ENCODE measurements around the gene CDK19. TPM values are rescaled to one million over a fixed set of nuclear protein-coding genes. Genes with fewer than 3 reads are reported as not detected.

The CDK19 gene
- total and polyA plus RNA-seq, 10 of the 15 experiments (the other 5 are each of a cell fraction or from before 2014, with no cell fraction given): 4.6 to 21.4 (median 12.4) TPM

DNA sequence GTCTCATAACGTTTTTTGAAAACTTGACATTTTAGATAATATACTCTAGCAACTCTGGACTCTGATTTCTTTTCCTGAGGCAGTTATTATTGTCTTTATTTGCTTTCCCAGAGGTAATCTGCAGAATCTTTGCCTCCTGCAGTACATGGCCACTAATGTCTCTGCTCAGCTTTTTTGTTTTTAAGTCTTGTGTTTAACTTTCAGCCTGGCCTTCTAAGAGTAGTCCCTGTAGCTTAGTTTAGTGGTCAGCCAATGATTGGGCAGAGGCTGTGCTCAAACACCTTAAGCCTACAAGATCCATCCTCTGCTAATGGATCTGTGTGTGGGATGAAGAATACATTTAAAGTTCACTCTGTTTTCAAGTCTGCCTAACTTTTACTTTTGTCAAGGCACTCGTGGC, 241.7 kb downstream of the CDK19 start:
- no peak overlapping the region for H3K4me2 ChIP-seq (ENCODE audit: control insufficient read depth, insufficient read depth)
- ATAC-seq (no peak), FAIRE-seq (no peak), DNase-seq (ENCODE audit: low read depth, low spot score) (no peak)
- H3K4me3 ChIP-seq: no peak overlapping the region
- no peaks in the 10 kb centered on the region for H3K4me1 ChIP-seq (ENCODE audit: control insufficient read depth, insufficient read depth, low read length)
- TF ChIP-seq SRF (IDR thresholded peaks at IDR 0.05; ENCODE audit: low read depth in 2 of 2, low read length in 2 of 2) (no peak), TARDBP (IDR thresholded peaks at IDR 0.05; ENCODE audit: borderline replicate concordance) (no peak), PAX5 (IDR thresholded peaks at IDR 0.05; ENCODE audit: borderline replicate concordance, low read depth, low read length) (no peak), BMI1 (IDR thresholded peaks at IDR 0.05; ENCODE audit: borderline replicate concordance) (no peak), MTA2 (IDR thresholded peaks at IDR 0.05; ENCODE audit: low read depth) (no peak), SMC3 (IDR thresholded peaks at IDR 0.05; ENCODE audit: borderline replicate concordance, low read length) (no peak), STAT1 (conservative IDR thresholded peaks at IDR 0.05) (no peak), ZNF687 (IDR thresholded peaks at IDR 0.05) (no peak), HDAC2 (IDR thresholded peaks at IDR 0.05) (no peak), STAT3 (IDR thresholded peaks at IDR 0.05; ENCODE audit: low read depth, low read length) (no peak), SMAD5 (IDR thresholded peaks at IDR 0.05; ENCODE audit: low read depth) (no peak), CBX5 (IDR thresholded peaks at IDR 0.05; ENCODE audit: low read depth) (no peak)
- TF ChIP-seq, protein P1, sequence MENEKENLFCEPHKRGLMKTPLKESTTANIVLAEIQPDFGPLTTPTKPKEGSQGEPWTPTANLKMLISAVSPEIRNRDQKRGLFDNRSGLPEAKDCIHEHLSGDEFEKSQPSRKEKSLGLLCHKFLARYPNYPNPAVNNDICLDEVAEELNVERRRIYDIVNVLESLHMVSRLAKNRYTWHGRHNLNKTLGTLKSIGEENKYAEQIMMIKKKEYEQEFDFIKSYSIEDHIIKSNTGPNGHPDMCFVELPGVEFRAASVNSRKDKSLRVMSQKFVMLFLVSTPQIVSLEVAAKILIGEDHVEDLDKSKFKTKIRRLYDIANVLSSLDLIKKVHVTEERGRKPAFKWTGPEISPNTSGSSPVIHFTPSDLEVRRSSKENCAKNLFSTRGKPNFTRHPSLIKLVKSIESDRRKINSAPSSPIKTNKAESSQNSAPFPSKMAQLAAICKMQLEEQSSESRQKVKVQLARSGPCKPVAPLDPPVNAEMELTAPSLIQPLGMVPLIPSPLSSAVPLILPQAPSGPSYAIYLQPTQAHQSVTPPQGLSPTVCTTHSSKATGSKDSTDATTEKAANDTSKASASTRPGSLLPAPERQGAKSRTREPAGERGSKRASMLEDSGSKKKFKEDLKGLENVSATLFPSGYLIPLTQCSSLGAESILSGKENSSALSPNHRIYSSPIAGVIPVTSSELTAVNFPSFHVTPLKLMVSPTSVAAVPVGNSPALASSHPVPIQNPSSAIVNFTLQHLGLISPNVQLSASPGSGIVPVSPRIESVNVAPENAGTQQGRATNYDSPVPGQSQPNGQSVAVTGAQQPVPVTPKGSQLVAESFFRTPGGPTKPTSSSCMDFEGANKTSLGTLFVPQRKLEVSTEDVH (IDR thresholded peaks at IDR 0.05; ENCODE audit: low read depth, partially characterized antibody): no peak
- TF ChIP-seq, protein P2, sequence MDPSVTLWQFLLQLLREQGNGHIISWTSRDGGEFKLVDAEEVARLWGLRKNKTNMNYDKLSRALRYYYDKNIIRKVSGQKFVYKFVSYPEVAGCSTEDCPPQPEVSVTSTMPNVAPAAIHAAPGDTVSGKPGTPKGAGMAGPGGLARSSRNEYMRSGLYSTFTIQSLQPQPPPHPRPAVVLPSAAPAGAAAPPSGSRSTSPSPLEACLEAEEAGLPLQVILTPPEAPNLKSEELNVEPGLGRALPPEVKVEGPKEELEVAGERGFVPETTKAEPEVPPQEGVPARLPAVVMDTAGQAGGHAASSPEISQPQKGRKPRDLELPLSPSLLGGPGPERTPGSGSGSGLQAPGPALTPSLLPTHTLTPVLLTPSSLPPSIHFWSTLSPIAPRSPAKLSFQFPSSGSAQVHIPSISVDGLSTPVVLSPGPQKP (IDR thresholded peaks at IDR 0.05; ENCODE audit: low read depth, low read length): no peak
- in situ Hi-C loops (cut with MboI) (no loop called here), intact Hi-C loops (cut with micrococcal nuclease; ENCODE audit: unreplicated experiment) (no loop called here)
- no peak overlapping the region for H2AFZ ChIP-seq (ENCODE audit: control insufficient read depth, low read depth, low read length)
- H3K27me3 ChIP-seq (replicated peaks in 1 of 2; ENCODE audit: control insufficient read depth in 2 of 2, insufficient read depth in 2 of 2, low read length in 1 of 2): no peaks in the 10 kb centered on the region
- RAD21 ChIA-PET (ENCODE audit: unreplicated experiment): no interaction called here
- no peaks in the 10 kb centered on the region for H4K20me1 ChIP-seq (ENCODE audit: control insufficient read depth, insufficient read depth)
- CTCF ChIA-PET: no interaction called here
- POLR2A ChIA-PET: no interaction called here
- H3K79me2 ChIP-seq (ENCODE audit: control insufficient read depth, insufficient read depth, low read length): no peaks in the 10 kb centered on the region
- SMC1A ChIA-PET (ENCODE audit: uncharacterized antibody, unreplicated experiment): interaction anchor here (0.7 kb wide), 1 partner anchor 316 kb away, joined by 3 read pairs; no protein-coding TSS in a partner anchor
- 25% methylated on average over 2 of the region's 2 CpGs for WGBS (ENCODE audit: insufficient coverage, insufficient replicate concordance, low lambda C conversion rate, missing lambda C conversion rate)
- H3K36me3 ChIP-seq (ENCODE audit: control insufficient read depth in 2 of 2, insufficient read depth in 2 of 2, low read length in 1 of 2): no peaks in the 10 kb centered on the region
- H3K27ac ChIP-seq (ENCODE audit: control insufficient read depth, insufficient read depth): no peak overlapping the region
- no peaks in the 10 kb centered on the region for H3K9me3 ChIP-seq (replicated peaks; ENCODE audit: control insufficient read depth, insufficient read depth, low read length)
- H3K9ac ChIP-seq (ENCODE audit: control insufficient read depth, insufficient read depth, low read length): no peak overlapping the region
- BruUV-seq (replicated peaks): no TSS peak

All from GM12878 (cell line).